Fibroblast of the conjunctiva (primary cell): Measurements from ENCODE around the gene SETBP1.

ENCODE experiments used
- DNase-seq: peaks from one replicate; pipeline ENCODE4 v3.0.0-alpha.2; 2010; ENCODE audit warnings: low read depth

The SETBP1 gene

DNA sequence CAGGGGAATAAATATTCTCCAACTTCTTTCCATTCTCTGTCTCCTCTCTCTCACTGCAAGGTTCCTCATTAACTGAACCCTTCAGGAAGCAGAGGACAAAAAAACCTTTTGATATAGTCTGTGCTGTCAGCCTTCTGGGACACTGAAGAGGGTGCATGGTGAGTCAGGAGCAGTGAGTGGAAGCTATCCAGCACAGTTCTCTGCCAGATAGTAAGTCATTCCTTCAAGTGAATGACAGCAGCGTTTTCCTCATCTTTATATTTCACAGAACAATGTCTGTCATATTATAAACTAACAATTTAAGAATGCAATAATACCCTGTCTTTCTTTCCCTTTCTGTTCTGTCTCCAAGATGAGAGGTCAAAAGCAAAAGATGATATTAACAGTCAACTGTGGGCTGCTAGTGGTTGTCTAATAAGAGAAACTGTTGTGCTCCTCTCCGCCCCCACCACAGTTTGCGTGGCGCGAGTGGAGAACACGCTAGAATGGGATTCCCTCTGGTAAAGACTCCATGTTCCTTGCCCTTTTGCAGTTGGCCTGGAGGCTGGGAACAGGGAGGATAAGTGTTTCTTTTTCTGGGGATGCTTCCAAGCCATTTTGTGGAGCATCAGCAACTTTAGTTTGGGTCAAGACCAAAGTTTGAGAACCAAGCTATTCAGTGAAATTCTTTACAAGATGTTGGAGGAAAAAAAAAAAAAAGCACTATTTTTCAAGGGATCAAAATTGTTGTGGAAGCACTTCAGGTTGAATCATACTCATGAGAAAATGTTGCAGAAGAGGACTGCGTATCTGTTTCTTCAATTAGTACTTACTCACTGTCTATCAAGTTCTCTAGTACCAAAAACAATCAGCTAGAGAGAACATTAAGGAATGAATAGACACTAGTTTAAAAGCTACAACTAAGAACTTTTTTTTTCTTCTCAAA is 430.2 kb downstream of the SETBP1 start:
- DNase-seq, result peak; percentile 10

DNA sequence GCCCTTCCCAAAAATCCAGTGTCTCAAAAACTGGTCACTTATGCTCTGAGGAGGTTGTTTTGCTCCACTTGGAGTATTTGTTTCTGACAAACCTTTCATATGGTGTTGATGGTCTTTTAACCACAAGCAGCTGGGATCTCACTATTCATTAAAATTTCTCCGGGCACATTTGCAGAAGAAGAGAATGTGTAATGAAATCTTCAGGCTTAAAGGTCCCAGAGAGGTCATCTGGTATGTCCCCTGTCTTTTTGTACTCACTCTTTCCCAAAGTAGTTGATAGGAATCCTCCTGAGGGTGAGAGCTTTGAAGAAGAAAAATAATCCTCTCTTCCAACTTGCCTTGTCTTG is 430.8 kb downstream of the SETBP1 start:
- DNase-seq, result no peak

DNA sequence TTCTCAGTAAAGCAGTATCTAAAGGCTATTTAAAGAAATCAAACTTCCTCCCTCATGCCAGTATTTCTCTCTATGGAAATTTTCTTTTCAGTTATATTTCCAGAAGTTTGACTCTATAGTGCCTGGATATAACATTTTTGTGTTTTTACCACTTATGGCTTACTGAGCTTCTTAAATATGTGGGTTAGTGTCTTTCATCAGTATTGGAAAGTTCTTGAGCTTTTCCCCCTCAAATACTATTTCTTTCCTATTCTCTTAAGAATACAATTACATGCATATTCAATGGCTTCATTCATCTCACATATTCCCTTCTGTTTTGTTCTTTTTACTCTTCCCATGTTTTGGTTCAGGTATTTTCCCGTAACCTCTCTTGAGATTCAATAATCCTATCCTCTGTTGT is 432.0 kb downstream of the SETBP1 start:
- DNase-seq, result no peak

DNA sequence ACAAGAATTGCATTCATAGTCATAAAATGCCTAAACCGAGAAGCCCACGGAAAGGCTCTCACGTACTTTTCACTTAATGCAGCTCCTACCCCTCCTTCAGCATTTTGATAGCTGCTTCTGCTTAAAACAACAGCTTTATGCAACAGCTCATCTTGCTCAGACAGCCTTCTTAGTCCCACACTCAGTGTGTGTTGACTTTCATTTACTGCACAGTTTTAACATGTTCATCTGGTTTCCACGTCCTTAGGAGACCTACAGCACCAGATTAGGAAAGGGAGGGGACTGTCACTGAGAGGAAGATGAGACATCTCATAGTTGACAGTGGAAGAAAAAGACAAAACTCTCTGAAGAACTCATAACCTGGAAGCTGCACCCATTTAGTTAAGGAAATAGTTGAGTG is 435.4 kb downstream of the SETBP1 start:
- no peak for DNase-seq
